GM20431 (cell line): ENCODE results near the gene PTH1R.

Experiments
- in situ Hi-C: fragments of 300-500 bp; cut with MseI, MboI; formaldehyde crosslinking; loops from one replicate; pipeline ENCODE4 v1.15.0; 2020; ENCODE audit warnings: low sequenced_read_pairs; ENCODE audit not compliant: unreplicated experiment

The PTH1R gene

DNA sequence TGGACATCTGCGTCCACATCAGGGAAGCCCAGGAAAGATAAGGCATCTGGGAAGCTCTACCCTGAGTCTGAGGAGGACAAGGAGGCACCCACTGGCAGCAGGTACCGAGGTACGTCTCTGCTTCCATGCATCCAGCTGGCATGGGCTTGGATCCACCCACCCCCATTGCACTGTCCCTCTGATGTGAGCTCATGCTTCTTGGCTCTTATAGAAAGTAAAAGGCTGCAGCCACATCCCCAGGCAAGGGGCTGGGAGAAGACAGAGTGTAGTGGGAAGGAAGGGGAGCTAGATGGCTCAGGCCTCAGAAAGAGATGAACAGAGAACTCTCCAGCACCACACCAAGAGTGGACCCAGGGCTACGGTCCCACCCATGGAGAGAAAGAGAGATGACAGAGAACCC is 18.2 kb downstream of the PTH1R start:
- in situ Hi-C loops, result loop anchor here (10.0 kb wide), 1 partner anchor 191 kb away; the partner anchor contains the start of gene TMIE

DNA sequence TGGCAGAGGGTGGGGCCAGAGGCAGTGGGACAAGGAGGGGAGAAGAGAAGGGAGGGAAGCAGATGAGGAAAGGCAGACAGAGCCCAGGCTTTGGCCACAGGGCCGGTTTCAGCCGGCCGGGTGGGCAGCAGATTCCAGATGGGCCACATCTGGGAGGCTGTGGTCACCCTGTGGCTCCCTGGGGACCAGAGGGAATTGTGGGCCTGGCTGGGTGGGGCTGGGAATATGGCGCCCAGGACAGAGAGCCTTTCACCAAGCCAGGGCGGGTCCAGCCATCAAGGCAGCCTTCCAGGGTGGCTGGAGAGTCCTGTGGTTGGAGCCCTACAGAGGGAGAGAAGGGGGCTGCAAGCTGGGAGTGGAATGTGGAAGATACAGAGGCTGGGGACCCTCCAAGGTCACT is 18.9 kb downstream of the PTH1R start:
- in situ Hi-C loops, result loop anchor here (10.0 kb wide), 1 partner anchor 192 kb away; the partner anchor contains the start of gene TMIE

DNA sequence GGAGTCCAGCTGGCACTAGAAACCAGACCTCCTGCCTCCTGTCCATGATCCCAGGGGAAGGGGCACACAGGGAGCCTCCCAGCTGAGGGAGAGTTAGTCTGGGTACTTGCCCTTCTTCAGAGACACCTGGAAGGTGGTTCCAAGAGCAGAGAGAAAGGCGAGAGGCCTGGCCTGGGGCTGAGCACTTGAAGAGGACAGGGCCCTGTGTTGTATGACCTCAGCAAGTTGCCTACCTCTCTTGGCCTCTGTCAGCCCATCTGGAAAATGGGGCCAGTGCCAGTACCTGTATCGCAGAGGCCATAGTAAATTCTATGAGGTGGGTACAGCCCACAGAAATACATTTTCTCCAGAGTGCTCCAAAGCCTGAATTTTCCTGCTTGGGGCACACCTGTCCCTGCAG is 19.5 kb downstream of the PTH1R start:
- in situ Hi-C loops, result loop anchor here (10.0 kb wide), 1 partner anchor 192 kb away; the partner anchor contains the start of gene TMIE

DNA sequence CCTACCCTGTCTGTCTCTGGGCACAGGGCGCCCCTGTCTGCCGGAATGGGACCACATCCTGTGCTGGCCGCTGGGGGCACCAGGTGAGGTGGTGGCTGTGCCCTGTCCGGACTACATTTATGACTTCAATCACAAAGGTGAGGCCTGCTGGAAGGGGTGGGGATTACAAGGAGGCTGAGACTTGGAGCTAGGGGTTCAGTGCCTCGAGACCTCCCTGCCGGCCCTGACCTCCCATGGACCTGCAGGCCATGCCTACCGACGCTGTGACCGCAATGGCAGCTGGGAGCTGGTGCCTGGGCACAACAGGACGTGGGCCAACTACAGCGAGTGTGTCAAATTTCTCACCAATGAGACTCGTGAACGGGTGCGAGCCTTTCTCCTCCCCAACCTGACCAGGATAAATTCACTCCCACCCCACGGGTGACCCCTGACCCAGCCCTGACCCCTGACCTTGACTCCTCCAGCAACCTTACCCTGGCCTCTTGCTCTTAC is 20.4 kb downstream of the PTH1R start:
- in situ Hi-C loops, result loop anchor here (10.0 kb wide), 1 partner anchor 193 kb away; the partner anchor contains the start of gene TMIE

DNA sequence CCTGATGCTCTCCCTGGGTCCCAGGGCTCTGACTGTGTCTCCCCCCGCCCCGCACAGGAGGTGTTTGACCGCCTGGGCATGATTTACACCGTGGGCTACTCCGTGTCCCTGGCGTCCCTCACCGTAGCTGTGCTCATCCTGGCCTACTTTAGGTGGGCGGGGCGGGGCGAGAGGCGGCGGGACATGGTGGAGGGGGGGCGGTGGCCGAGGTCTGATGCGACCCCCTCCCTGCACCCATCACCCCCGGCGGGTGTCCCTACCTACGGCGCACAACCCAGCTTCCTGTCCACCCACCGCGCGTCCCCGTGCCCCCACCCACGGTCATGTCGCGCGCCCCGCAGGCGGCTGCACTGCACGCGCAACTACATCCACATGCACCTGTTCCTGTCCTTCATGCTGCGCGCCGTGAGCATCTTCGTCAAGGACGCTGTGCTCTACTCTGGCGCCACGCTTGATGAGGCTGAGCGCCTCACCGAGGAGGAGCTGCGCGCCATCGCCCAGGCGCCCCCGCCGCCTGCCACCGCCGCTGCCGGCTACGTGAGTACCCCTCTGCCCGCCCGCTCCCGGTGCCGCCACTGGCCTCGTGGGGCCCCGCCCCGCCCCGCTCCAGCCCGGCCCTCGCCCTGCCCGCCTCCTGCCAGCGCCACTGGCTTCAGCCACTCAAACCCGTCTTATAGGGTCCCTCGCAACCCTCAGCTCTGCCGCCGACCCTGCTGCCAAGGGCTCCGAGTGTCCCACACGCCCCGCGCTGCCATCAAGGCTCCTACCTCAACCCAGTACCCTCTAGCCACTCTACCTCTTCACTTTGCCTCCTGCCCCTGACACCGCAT is 21.0 kb downstream of the PTH1R start:
- in situ Hi-C loops, result loop anchor here (10.0 kb wide), 1 partner anchor 194 kb away; the partner anchor contains the start of gene TMIE

DNA sequence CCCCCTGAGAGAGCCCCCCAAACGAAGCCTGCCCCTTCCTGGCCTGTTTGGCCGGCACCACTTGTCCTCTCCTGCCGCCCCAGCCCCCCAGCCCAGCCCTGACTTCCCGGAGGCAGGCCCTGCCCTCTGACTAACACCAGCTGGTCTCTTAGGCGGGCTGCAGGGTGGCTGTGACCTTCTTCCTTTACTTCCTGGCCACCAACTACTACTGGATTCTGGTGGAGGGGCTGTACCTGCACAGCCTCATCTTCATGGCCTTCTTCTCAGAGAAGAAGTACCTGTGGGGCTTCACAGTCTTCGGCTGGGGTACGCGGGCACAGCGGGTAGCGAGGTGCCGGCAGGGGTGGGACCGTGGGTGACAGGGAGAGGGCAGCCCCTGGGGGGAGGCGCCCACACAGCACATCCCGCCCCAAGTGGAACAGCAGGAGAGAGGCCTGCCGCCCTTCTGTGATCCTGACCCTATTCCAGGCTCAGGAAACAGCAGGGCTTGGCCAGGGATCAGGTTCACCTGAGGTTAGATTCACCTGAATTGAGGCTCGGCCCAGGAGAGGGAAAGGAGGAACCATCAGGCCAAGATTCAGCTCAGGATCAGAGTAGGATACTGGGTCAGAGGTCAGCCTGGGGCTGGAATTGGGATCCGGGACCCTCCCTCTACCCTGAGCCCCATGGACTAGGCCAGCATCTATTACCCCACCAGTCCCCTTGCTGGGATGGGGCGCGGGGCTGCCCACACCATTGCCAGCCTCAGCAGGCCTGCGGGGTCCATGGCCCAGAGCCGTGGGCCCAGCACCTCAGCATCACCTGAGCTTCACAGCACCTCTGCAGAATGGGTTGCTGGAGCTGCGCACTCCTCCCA is 21.9 kb downstream of the PTH1R start:
- in situ Hi-C loops, result loop anchor here (10.0 kb wide), 1 partner anchor 195 kb away; the partner anchor contains the start of gene TMIE

DNA sequence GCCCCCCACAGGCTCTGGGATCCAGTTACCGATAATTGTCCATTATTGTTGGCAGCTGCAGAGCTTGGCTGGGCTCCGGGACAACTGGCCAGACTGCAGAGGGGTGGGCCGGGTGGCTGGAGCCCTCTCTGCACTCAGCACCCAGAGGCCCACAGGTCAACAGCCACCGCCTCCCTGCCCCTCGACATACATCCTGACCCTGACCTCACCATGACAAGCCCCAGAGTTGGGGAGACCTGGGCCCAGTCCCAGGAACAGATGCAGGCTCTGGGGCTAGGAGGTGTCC is 22.4 kb downstream of the PTH1R start:
- in situ Hi-C loops, result no loop called here

DNA sequence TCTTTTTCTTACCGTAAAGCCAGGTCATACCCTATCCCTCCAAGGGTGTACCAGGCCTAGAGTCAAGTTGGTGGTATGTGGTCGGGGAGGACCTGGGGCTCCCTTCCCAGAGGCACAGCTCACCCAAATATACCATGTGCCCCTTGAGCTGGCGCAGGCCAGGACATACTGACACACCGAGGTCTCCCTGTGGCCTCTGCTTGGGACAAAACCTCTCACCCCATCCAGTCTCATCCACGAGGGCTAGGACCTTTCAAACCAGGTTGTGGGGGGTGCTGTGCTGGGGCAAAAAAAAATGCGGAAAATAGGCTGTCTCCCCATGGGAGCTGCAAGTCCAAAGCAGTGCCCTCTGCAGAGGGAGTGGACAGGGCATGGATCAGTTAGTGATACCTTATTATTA is 22.8 kb downstream of the PTH1R start:
- in situ Hi-C loops, result no loop called here

DNA sequence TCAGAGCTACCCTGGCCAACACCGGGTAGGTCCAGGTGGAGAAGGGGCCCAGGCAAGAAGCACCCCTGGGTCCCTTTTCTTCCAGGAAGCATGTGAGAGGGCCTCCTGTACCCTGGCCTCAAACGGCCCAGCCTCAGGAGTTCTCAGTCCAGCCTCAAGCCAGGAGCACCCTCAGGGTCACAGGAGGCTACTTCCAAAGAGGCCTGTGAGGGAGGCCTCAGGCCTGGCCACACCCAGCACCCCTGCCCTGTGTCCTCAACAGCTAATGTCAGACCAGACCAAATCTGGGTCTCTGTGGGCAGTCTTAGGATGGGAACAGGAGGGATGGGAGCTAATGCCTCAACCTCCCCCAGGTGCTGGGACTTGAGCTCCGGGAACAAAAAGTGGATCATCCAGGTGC is 23.5 kb downstream of the PTH1R start:
- in situ Hi-C loops, result no loop called here

DNA sequence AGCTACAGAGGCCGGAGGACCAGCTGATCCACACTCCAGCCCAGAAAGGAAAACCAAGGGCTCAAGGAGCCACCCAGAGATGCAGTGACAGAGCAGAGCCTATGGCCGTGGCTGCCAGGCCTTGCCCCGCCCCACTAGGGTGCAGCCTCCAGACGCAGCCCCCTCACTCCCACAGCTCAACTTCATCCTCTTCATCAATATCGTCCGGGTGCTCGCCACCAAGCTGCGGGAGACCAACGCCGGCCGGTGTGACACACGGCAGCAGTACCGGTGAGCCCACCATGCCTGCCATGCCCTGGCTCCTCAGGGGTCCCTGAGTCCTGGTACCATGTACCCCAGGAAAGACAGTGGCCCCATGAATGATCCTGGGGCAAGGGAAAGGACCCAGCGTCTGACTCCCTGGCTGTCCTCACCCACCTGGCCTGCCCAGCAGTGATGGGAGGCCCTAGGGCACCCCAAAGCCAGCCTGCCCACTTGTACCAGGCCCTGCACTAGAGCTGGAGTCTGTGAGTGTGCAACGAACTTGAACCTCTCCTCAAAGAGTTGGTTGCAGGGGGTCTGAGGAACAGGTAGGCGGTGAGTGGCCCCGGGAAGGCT is 24.2 kb downstream of the PTH1R start:
- in situ Hi-C loops, result no loop called here

DNA sequence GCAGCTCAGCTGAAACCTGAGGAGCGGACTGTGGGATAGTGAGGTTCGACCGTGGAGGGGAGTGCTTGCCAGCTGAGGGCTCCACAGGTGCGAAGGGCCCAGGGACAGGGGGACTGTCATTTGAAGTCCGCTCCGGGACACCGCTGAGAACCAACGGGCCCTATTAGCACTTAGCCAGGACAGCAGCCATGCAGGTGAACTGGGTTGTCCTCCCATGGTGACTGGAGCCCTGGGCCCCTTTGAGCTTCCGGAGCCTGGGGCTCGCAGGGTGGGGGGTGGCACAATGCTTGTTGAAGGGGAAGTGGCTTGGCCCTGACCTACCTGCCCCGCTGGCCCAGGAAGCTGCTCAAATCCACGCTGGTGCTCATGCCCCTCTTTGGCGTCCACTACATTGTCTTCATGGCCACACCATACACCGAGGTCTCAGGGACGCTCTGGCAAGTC is 24.7 kb downstream of the PTH1R start:
- in situ Hi-C loops, result no loop called here

DNA sequence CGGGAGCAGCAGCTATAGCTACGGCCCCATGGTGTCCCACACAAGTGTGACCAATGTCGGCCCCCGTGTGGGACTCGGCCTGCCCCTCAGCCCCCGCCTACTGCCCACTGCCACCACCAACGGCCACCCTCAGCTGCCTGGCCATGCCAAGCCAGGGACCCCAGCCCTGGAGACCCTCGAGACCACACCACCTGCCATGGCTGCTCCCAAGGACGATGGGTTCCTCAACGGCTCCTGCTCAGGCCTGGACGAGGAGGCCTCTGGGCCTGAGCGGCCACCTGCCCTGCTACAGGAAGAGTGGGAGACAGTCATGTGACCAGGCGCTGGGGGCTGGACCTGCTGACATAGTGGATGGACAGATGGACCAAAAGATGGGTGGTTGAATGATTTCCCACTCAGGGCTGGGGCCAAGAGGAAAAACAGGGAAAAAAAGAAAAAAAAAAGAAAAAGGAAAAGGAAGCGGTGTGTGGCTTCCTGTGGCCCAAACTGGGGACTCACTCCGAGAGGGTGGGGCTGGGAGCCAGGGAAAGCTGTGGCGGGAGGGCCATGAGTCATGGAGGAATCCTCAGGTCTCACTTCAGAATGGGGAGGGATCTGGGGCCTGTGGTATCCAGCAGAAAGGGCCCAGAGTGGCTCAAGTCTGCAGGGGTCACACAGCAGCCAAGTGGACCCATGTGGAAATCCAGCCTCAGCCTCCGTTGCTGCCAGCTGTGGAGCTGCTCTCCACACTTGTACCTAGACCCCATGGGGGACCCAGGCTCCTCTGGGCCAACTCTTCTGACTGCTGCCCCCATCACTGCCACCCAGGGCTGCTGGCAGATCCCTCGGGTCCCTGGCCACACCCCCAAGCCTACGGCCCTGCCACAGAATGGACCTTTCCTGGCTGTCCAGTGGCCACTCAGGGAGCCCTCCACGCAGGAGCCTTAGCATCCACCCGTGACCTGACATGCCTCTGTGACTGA is 26.1 kb downstream of the PTH1R start:
- in situ Hi-C loops, result no loop called here

DNA sequence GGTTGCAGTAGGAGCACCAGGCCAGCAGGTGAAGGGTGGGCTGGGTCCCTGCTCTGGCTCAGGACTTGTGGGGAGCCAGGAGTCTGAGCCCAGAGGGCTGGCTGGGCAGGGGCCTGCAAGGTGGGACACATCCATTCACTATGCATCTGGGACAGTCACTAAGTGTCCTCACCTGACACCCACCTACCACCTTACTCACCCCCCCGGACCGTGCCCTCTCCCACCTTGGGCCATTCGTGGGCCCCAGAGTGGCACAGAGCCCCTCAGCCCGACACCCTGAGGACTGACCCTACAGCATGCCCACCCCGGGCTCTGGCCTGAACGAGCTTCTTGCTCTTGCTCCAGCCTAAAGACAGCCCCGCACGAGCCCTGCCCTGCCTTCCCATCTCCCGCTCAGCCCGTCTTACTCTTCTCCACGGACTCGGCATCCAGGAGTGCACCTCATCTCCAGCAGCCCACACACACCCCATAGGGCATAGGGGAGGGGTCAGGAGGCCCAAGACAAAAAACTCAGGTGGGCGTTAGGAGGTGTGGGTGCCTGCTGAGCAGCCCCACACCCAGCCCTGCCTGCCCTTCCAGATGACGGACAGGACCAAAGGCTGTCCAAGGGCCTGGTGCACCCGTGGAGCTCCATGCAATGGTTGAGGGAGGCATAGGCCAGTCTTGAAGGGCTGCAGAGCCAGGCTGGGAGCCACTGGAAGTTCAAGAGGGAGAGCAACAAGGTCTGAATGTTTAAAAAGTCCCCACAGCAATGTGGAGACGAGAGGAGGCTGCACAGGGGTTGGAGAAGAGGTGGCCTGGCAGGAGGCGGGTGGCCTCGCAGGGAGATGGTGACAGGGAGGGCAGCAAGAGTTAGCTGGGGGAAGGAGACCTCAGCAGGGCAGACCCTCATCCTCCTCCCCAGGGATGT is 27.0 kb downstream of the PTH1R start:
- in situ Hi-C loops, result no loop called here

DNA sequence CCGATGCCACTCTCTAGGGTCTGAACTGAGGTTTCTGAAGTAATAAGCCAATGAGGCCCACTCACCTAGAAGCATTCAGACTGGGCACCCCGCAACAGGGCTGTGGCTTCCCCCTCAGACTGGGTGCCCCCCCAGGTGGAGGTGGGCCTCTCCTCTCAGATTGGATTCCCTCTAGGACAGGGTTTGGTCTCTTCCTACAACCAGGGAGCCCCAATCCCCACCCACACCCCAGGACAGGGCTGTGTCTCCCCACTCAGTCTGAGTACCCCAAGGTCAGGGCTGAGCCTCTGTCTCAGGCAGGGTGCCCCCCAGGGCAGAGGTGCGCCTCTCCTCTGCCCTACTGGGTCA is 27.7 kb downstream of the PTH1R start:
- in situ Hi-C loops, result no loop called here

DNA sequence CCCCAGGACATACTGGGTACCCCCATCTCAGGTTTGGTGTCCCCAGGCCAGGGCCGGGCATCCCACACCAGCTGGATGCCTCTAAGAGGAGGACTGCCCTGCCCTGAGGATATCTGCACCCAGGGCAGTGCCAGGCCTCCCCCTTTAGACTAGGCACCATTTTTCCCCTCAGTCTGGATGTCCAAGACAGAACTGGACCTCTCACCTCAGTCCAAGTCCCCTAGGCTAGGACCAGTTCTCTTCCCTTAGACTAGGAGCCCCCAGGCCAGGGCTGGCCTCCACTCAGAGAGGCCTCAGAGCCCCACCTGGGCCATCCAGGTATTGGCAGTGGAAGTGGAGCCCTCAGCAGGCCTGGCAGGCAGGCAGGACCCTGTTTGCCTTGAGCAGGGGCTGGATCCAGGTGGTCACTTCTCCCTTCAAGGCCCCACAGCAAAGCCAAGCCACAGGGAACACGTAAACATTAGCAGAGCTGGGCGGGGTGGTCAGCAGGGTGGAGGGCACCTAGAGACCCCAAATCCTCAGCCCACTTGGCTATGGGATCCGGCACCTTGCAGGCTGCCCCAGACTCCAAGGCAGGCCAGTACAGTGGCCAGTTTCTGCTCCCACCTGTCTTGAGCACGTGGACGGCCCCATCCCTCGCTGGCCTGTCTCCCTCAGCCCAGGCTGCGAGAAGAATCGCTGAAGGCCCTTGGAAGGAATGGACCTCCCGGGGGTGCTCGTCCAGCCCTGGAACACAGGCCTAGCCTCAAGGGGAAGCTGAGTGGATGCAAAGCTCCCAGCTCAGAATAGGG is 28.3 kb downstream of the PTH1R start:
- in situ Hi-C loops, result no loop called here

DNA sequence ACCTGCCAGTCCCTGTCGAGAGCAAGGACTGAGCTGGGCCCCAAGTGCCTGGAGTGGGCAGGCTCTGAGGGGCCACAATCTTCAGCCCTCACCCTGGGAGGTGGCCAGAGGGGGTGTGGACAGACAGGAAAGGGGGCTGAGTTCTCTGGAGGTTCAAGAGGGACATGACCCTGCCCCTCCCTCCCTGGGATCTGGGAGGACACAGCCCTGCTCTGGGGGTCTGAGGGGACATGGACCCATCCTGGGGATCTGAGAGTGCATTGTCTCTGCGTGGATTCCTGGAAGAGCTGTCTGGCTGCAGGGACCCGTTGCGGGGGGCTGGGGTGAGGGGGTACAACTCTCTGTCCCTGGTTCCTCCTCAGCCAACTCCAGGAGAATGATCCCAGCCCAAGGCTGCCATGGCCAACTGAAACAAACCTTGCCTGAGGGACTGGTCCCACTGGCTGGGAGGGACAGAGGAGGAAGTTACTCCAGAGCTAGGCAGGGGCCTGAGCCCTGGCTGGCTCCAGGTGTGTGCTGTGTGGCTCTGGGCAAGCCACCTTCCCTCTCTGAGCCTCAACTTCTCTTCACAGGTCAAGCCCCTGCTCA is 29.0 kb downstream of the PTH1R start:
- in situ Hi-C loops, result no loop called here

DNA sequence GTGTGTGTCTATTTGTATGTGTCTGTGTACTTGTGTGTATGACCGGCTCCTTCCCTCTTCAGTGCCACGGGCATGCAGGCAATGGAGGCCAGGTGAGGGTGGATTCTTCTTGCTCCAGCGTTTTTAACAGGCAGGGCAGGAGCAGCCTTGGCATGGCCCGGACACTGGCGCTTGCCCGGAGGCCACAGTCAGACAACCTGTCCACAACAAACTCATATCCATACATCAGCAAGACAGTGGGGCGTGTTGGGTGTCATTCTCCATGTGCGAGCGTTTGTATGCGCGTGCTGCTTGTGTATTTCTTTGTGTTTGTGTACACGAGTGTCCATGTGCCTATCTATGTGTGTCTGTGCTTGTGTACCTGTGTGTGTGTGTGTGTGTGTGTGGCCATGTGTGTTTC is 29.8 kb downstream of the PTH1R start:
- in situ Hi-C loops, result no loop called here
